Measurements from ENCODE around the gene ERBB2.

Gene ERBB2

GRCh38 chr17:39769974-39770587, 70.2 kb downstream of the ERBB2 start:
- DNase-seq, result no peak

GRCh38 chr17:39772415-39772814, 72.6 kb downstream of the ERBB2 start:
- DNase-seq, result no peak

- no peak for DNase-seq
Observed at GRCh38 chr17:39772987-39773934, 73.4 kb downstream of the ERBB2 start.

- DNase-seq, result no peak
Observed at GRCh38 chr17:39774047-39774446, 74.2 kb downstream of the ERBB2 start.

- DNase-seq, result no peak
Observed at GRCh38 chr17:39775031-39775430, 75.2 kb downstream of the ERBB2 start.

- no peak for DNase-seq
Observed at GRCh38 chr17:39776252-39776651, 76.4 kb downstream of the ERBB2 start.

- DNase-seq, result no peak
Observed at GRCh38 chr17:39777534-39778365, 77.9 kb downstream of the ERBB2 start.
